NB4 (cell line): ENCODE results near the gene BCAR3.

ENCODE experiments used
- DNase-seq: peaks from one replicate; pipeline ENCODE4 v3.0.0; 2010; ENCODE audit warnings: low read depth
- H3K4me3 ChIP-seq: one replicate; pipeline ENCODE4 v1.5.1; 2011; ENCODE audit warnings: mild to moderate bottlenecking, low read depth, low read length, moderate library complexity
- MYC ChIP-seq: IDR thresholded peaks from 2 replicates; pipeline ENCODE4 v1.6.1; 2011; ENCODE audit warnings: low read depth, low read length
- POLR2A ChIP-seq: IDR thresholded peaks from 2 replicates; pipeline ENCODE4 v1.6.1; 2011; ENCODE audit warnings: mild to moderate bottlenecking; ENCODE audit not compliant: insufficient read length; ENCODE audit errors: extremely low read depth
- TF ChIP-seq, protein P1 (sequence below): IDR thresholded peaks from one replicate; pipeline ENCODE4 v1.5.1; 2012; ENCODE audit warnings: low read depth, low read length
- TF ChIP-seq, protein P2 (sequence below): IDR thresholded peaks from 2 replicates; pipeline ENCODE4 v1.6.1; 2011; ENCODE audit warnings: low read depth, low read length

The BCAR3 gene

DNA sequence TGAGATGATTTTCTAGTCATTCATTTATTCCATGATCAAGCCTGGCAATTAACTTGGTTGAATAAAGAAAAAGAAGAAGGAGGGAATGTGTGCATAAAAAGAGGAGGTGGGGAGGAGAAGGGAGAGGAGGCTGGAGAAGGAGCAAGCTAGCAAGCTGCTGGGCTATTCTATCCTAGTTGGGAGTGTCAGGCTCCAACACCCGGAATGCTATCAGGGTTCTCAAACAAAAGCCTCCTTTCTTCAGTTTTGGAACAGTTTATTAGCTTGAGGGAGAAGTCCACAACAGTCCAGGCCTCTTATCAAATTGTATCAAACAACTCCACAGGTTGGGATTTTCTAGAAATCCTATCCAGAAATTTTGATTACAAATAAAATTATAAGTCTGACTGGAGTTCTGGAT, 80.0 kb downstream of the BCAR3 start:
- H3K4me3 ChIP-seq, result no peak overlapping the region
- TF ChIP-seq POLR2A (no peak), MYC (no peak)
- TF ChIP-seq, protein P1, sequence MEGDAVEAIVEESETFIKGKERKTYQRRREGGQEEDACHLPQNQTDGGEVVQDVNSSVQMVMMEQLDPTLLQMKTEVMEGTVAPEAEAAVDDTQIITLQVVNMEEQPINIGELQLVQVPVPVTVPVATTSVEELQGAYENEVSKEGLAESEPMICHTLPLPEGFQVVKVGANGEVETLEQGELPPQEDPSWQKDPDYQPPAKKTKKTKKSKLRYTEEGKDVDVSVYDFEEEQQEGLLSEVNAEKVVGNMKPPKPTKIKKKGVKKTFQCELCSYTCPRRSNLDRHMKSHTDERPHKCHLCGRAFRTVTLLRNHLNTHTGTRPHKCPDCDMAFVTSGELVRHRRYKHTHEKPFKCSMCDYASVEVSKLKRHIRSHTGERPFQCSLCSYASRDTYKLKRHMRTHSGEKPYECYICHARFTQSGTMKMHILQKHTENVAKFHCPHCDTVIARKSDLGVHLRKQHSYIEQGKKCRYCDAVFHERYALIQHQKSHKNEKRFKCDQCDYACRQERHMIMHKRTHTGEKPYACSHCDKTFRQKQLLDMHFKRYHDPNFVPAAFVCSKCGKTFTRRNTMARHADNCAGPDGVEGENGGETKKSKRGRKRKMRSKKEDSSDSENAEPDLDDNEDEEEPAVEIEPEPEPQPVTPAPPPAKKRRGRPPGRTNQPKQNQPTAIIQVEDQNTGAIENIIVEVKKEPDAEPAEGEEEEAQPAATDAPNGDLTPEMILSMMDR, result no peak
- TF ChIP-seq, protein P2, sequence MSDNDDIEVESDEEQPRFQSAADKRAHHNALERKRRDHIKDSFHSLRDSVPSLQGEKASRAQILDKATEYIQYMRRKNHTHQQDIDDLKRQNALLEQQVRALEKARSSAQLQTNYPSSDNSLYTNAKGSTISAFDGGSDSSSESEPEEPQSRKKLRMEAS, result no peak
- no peak for DNase-seq

DNA sequence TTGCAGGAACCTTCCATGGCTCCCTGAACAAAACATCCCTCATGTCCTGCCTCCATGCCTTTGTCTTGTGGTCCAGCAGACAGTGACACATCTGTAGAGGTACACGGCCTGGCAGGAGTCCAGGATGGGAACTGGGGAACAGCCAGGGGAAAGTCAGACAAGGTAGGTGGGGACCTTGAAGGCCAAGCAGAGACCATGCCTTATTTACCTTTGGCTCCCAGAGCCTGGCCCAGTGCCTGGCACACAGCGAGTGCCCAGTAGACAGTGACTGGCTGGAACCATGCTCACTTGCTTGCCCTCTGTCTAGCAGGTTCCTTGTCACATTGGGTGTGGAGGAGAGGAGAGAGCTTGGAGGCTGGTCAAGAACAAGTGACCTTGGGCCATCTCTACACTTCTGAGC, 81.0 kb downstream of the BCAR3 start:
- DNase-seq, result no peak
- TF ChIP-seq, protein P1, result no peak
- TF ChIP-seq MYC (no peak), POLR2A (no peak)
- TF ChIP-seq, protein P2, result no peak
- H3K4me3 ChIP-seq, result no peak overlapping the region

DNA sequence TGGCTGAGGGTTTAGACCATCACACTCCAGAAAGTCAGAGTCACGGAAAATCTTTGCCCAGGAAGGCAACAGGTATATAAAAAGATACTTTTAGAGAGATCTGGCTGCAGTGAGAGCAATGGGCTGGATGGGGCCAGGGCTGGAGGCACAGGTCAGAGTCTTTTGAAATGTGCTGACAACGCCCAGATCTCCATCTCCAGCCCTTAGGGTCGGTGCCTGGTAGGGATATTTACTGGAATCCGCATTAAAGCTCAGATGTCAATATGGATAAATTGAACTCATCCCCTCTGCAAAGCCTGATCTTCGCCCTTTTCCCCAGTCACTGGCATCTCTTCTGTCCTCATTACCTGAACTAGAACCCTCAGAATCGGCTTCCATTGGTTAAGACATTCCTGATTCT, 82.2 kb downstream of the BCAR3 start:
- no peak overlapping the region for H3K4me3 ChIP-seq
- TF ChIP-seq, protein P1, result no peak
- TF ChIP-seq, protein P2, result no peak
- TF ChIP-seq MYC, result no peak
- TF ChIP-seq POLR2A, result no peak
- DNase-seq, result no peak

DNA sequence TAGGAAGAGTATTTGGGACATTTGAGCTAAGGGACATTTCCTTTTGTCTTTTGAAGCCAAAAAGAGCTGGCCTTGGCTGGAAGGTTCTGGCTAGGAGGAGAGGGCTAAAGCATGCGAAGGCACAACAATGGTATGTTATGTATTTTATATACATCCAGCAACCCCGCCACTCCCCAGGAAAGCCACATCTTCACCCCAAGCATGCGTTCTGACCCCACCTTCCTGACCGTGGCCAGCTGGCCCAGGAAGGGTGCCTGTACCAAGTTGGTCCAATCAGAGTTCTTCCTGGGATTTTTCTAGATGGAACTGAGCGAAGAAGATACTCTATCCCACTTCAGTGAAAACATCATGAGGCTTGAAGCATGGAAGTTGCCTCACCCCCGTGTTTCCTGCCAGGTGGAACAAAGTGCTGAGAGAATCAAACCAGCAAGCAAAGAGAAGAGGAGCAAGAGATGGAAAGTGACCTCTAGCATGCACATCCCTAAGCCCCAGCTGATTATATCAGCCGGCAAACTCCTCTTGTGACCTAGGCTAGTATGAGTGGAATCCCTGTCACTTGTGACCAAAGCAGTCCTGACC, 82.7 kb downstream of the BCAR3 start:
- TF ChIP-seq, protein P1, result no peak
- TF ChIP-seq MYC (no peak), POLR2A (no peak)
- TF ChIP-seq, protein P2, result no peak
- no peak for DNase-seq
- H3K4me3 ChIP-seq, result no peak overlapping the region

DNA sequence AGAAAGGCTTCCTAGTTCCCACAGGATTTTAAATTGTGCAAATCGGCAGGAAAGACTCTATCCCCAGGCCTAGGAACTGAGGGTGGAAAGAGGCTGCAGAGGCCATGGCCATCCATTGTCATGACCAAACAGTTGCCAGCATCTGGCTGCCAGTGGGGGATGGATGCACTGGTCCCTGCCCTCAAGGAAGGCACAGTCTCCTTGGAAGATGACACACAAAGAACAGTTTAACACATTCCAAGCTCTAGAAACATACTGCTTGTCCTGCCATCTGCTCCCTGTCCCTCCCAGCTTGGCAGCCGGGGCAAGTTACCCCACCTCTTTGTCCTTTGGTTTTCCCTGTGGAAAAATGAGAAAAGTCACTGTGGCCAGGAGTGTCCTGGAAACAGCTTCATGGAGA, 83.2 kb downstream of the BCAR3 start:
- TF ChIP-seq, protein P2, result no peak
- TF ChIP-seq MYC, result no peak
- TF ChIP-seq, protein P1, result no peak
- no peak for TF ChIP-seq POLR2A
- no peak for DNase-seq
- no peak overlapping the region for H3K4me3 ChIP-seq

DNA sequence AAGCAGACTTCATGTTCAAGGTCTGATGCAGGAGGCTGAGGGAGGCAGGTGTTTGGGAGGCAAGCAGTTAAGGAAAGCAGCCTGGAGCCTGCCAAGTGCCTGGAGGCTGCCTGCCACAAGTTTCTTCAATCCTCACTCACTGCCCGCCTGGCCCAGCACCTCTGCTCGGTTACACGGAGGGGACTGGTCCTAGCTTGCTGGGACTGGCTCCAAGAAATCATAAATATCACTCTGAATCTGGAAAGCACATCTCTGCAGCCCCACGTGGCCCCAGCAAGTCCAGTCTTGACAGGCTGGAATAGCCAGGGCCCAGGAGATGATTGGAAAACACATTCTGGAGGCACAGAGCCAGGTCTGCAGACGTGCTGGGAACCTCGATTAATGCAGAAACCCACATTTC, 83.9 kb downstream of the BCAR3 start:
- H3K4me3 ChIP-seq, result no peak overlapping the region
- no peak for DNase-seq
- TF ChIP-seq, protein P1, result no peak
- TF ChIP-seq MYC (no peak), POLR2A (no peak)
- TF ChIP-seq, protein P2, result no peak
